Peyer's patch (tissue), 4 donors: ENCODE data around the gene CADM1.

Experiments used
- POLR2A ChIP-seq, 2 donors: fragments of 450-650 bp; IDR thresholded peaks; one replicate each; pipeline ENCODE4 v1.5.1; 2017; ENCODE audit warnings: antibody characterized with exemption in 2 of 2, mild to moderate bottlenecking in 2 of 2, moderate library complexity in 2 of 2
- TF ChIP-seq, protein P1 (sequence below), 6 experiments: fragments of 450-650 bp in 4 of 6; fragments of 200-600 bp in 2 of 6; sonication (generic) in 1 of 6; IDR thresholded peaks; one replicate each; pipeline ENCODE4 v1.5.1; 2017 to 2019; ENCODE audit warnings: antibody characterized with exemption in 6 of 6, mild to moderate bottlenecking in 3 of 6, moderate library complexity in 1 of 6

DNA sequence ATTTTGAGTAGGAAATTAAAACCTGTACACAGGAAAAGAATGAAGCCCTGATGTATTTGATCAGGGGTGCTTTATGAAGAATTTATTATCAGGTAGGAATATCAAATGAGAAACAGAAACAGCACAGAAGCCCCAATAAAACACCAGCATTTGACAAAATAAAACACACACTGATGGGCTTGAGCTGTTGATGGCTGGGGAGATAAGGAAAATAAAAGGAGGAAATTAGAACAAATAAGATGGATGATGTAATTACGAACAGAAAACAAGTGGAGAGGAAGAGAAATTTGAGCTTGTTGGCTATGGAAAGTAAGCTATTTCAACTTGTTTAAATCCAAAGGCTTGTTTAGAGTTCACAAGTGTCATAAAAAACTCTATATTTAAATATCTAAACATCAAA, 213.7 kb downstream of the CADM1 start:
- TF ChIP-seq, protein P1, sequence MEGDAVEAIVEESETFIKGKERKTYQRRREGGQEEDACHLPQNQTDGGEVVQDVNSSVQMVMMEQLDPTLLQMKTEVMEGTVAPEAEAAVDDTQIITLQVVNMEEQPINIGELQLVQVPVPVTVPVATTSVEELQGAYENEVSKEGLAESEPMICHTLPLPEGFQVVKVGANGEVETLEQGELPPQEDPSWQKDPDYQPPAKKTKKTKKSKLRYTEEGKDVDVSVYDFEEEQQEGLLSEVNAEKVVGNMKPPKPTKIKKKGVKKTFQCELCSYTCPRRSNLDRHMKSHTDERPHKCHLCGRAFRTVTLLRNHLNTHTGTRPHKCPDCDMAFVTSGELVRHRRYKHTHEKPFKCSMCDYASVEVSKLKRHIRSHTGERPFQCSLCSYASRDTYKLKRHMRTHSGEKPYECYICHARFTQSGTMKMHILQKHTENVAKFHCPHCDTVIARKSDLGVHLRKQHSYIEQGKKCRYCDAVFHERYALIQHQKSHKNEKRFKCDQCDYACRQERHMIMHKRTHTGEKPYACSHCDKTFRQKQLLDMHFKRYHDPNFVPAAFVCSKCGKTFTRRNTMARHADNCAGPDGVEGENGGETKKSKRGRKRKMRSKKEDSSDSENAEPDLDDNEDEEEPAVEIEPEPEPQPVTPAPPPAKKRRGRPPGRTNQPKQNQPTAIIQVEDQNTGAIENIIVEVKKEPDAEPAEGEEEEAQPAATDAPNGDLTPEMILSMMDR (IDR thresholded peaks at IDR 0.05): no peak
- TF ChIP-seq POLR2A (IDR thresholded peaks at IDR 0.05): no peak
